Measurements from ENCODE around the gene YBX2. TPM values are rescaled to one million over a fixed set of nuclear protein-coding genes. Genes with fewer than 3 reads are reported as not detected.
A peak's percentile ranks its signal among the peaks of the same experiment; 100 is the strongest.

Gene YBX2
- total and polyA plus RNA-seq, 2 experiments from 2014 or later, result 20.9 to 56.2 TPM

GRCh38 chr17:7308625-7309433, 14.4 kb upstream of the YBX2 start:
- TF ChIP-seq CTCF (IDR thresholded peaks at IDR 0.05; ENCODE audit: low read depth, low read length), result no peak
- H3K27me3 ChIP-seq, result no peaks in the 10 kb centered on the region
- DNase-seq (ENCODE audit: low read depth in 1 of 2, low spot score in 1 of 2), result peak; percentile 80 to 86
- H3K27ac ChIP-seq, result peak overlapping the region; percentile 99
- H3K9me3 ChIP-seq (ENCODE audit: low read depth), result no peaks in the 10 kb centered on the region
- H3K4me3 ChIP-seq, result peak overlapping the region; percentile 90
- H3K4me1 ChIP-seq (ENCODE audit: low read depth), result peaks cover 10% of the 10 kb centered on the region
- peaks cover 35% of the 10 kb centered on the region for H3K36me3 ChIP-seq

- H3K9me3 ChIP-seq (ENCODE audit: low read depth), result no peaks in the 10 kb centered on the region
- peak; percentile 56 to 59 for DNase-seq (ENCODE audit: low read depth in 1 of 2, low spot score in 1 of 2)
- TF ChIP-seq CTCF (IDR thresholded peaks at IDR 0.05; ENCODE audit: low read depth, low read length), result peak; percentile 8
Measured at GRCh38 chr17:7307686-7308624, 13.5 kb upstream of the YBX2 start.

GRCh38 chr17:7306911-7307685, 12.7 kb upstream of the YBX2 start, which contains the start of gene EIF5A:
EIF5A (plus strand) TSS chr17:7307628; CDS start chr17:7309636, 2,008 bp downstream.
- Histone ChIP-seq H3K27me3 (no peaks in the 10 kb centered on the region), H3K4me1 (ENCODE audit: low read depth) (peaks cover 10% of the 10 kb centered on the region), H3K27ac (peak within 1 kb of the TSS; percentile 99), H3K36me3 (peaks cover 19% of the 10 kb centered on the region), H3K9me3 (ENCODE audit: low read depth) (no peaks in the 10 kb centered on the region), H3K4me3 (peak within 1 kb of the TSS; percentile 90)
- no peak for TF ChIP-seq CTCF (IDR thresholded peaks at IDR 0.05; ENCODE audit: low read depth, low read length)
- DNase-seq (ENCODE audit: low read depth in 1 of 2, low spot score in 1 of 2), result peak; percentile 100

More at GRCh38 chr17:7307686-7308624, 13.5 kb upstream of the YBX2 start:
- peaks cover 26% of the 10 kb centered on the region for H3K36me3 ChIP-seq
- peaks cover 10% of the 10 kb centered on the region for H3K4me1 ChIP-seq (ENCODE audit: low read depth)
- H3K27me3 ChIP-seq, result no peaks in the 10 kb centered on the region
- peak overlapping the region; percentile 90 for H3K4me3 ChIP-seq
- peak overlapping the region; percentile 99 for H3K27ac ChIP-seq

GRCh38 chr17:7304179-7304578, 9.7 kb upstream of the YBX2 start:
- H3K27me3 ChIP-seq, result no peaks in the 10 kb centered on the region
- no peak for TF ChIP-seq CTCF (IDR thresholded peaks at IDR 0.05; ENCODE audit: low read depth, low read length)
- no peak overlapping the region for H3K27ac ChIP-seq

More at GRCh38 chr17:7304179-7304578, 9.7 kb upstream of the YBX2 start:
- H3K4me3 ChIP-seq, result no peak overlapping the region
- no peaks in the 10 kb centered on the region for H3K9me3 ChIP-seq (ENCODE audit: low read depth)
- no peak for DNase-seq (ENCODE audit: low read depth in 1 of 2, low spot score in 1 of 2)
- peaks cover 3% of the 10 kb centered on the region for H3K4me1 ChIP-seq (ENCODE audit: low read depth)
- H3K36me3 ChIP-seq, result no peaks in the 10 kb centered on the region

Measured in cardiac muscle cell (in vitro differentiated cells and primary cell).